Dedifferentiated amniotic fluid mesenchymal stem cell (primary cell): ENCODE measurements around the gene RHCE.
"Not testable (repeated sequence)": the region's sequence is repeated elsewhere in the genome, so short reads cannot be mapped to it uniquely, and the experiment has no call there.

Experiments used
- DNase-seq: peaks from one replicate; pipeline ENCODE4 v3.0.0-alpha.2; 2016; ENCODE audit errors: extremely low spot score

RHCE gene

DNA sequence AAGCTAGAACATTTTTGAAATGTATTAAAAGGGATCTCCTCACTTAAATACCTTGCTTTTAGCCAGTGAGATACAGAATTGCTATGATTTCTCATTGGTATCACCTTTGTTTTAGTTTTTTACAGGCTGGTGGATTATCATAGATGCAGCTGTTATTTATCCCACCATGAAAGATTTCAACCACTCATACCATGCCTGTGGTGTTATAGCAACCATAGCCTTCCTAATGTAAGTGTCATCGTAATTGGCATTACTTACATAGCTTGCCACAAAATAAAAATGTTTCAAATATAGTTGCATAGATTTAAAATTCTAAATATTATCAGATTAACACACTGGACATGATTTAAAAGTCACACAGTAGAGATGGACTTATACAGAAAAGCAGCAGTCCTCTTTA, 77.8 kb downstream of the RHCE start:
- no peak for DNase-seq

DNA sequence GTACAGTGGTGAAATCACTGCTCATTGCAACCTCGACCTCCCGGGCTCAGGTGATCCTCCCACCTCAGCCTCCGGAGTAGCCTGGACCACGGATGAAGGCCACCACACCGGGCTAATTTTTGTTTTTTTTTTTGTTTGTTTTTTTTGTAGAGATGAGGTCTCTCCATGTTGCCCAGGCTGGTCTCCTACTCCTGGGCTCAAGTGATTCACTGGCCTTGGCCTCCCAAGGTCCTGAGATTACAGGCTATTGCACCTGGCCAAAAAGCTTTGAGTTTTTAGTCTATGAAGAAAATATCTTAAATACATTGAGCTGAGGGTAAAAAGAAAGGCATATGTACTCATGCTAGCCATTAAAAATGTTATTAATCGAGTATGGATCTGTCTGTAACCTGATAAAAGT, 78.9 kb downstream of the RHCE start:
- DNase-seq = no peak

DNA sequence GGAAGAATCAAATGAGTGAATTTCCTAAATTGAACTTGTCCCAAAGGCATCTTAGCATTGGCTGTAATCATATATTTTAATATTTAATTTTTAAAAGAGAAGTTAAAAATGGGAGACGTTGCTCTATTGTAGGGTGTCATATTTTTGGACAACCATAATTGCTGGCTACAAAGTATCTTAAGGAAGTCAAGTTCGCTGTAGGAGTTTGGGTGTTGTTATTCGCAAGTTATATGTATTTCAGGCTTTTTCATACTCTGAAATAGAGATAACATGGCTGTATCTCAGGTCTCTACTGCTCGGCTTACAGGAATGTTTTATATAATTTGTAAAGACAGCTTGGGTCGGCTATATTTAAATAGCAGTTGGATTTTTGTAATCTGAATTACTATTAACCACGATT, 81.6 kb downstream of the RHCE start:
- DNase-seq = no peak

DNA sequence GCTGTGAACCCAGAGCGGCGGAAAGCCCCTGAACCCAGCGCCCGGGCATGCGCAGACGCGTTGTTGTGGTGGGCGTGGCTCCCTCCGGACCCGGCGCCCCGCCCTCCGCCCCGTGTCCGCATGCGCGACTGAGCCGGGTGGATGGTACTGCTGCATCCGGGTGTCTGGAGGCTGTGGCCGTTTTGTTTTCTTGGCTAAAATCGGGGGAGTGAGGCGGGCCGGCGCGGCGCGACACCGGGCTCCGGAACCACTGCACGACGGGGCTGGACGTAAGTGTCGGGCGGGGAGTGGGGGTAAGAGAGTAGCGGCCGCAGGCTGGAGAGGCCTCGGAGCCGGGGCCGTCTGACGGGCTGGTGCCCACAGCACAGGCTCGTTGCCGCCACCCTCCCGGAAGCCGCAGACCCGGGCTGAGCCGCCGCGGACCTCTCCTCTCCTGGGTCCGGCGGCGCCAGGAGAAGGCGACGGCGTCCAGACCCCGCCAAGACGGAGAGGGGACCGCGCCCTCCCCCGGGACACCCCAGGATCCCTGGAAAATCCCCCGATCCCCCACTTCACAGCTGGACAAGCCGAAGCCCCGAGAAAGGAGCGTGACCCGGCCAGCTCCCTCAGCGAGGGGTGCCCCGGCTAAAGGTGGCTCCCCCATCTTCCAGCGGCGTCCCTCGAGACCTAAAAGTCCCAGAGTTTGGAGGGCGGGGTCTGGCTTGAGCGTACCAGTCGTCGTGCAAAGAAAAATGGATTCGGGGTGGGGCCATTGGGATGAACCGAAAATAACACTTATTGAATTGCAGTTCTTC, 82.2 kb downstream of the RHCE start, which contains the start of gene TMEM50A:
TMEM50A (plus strand) TSS at position 147 of the 794 bp plus-strand sequence. CDS start 2,153 bp downstream, outside the sequence.
- DNase-seq = peak; percentile 80

DNA sequence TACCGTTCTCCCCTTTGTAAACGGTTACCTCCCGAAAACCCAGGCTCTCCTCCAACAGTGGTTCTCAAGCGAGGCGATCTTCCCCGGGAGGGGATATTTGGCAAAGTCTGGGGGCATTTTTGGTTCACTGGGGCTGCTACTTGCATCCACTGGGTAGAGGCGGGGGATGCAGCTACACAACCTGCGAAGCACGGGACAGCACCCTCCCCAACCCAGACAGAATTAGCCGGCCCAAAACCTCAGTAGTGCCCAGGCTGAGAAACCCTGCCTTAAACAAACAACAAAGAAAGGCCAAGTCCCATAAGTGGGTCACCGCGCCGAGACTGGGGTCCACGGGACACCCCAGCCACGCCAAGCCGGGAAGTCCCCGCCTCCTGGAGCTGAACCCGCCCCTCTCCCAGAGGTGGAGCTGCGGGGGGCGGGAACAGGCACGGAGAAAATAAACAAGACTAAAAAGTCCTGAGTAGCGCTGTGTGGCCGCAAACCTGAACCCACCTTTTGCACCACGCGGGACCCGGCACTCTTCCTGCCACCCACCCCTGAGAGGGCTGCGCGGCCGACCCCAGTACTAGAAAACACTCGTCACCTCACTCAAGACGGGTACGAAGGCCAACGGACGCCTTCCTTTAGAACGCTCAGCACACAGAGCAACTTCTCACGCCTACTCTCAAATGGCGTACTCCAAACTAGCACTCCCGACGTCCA, 83.0 kb downstream of the RHCE start:
- DNase-seq = not testable (repeated sequence)

DNA sequence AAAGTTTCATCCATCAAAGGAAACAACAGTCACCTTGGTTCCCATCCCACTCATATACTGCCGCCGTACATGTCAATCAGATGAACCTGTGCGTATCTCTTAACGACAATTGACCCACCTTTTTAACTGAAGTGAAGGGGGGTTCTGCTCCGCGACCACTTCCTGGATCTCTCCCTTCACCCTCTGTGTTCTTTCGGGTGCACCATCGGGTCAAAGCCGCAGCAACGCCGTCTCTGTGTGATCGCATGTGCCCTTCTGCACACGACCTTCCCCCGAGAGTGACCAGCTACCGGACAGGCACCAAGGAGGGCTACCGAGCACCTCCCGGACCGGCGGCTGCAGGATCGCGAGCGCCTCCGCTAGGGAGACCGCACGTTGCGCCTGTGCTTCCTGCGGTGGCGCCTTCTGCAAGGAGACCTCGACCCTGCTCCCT, 83.7 kb downstream of the RHCE start:
- DNase-seq = not testable (repeated sequence)

DNA sequence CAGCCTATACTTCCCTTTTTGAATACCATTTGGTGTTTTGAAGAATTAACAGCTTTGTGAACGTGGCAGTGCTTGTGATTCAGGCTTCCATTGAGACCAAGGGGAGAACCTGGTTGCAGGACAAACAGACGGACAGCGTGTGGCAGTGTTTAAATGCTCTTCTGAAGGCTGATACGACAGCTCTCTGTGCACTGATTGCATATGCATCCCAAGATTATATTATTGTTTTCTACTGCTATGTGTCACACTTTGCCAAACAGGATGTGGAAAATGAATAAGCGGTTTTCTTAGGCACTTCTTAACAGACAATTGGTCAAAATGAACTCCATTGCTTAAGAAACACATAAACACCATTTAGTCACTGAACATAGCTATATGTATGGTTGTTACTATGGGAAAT, 90.7 kb downstream of the RHCE start:
- not testable (repeated sequence) for DNase-seq

DNA sequence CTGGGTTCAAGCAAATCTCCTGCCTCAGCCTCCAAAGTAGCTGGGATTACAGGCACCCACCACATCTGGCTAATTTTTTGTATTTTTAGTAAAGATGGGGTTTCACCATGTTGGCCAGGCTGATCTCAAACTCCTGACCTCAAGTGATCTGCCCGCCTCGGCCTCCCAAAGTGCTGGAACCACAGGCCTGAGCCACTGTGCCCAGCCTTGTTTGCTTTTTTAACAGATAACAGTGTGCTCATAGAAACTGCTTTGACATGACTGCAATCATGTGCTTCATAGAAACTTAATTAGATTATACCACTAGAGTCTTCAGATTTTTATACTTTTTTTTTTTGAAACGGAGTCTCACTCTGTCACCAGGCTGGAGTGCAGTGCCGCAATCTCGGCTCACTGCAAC, 91.3 kb downstream of the RHCE start:
- DNase-seq = not testable (repeated sequence)

DNA sequence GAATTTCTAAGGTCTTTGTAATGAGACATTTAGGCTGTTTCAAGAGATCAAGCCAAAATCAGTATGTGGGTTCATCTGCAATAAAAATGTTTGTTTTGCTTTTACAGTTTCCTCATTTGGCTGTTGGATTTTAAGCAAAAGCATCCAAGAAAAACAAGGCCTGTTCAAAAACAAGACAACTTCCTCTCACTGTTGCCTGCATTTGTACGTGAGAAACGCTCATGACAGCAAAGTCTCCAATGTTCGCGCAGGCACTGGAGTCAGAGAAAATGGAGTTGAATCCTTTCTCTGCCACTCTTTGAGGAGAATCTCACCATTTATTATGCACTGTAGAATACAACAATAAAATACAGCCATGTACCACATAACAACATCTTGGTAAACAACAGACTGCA, 91.8 kb downstream of the RHCE start:
- not testable (repeated sequence) for DNase-seq

DNA sequence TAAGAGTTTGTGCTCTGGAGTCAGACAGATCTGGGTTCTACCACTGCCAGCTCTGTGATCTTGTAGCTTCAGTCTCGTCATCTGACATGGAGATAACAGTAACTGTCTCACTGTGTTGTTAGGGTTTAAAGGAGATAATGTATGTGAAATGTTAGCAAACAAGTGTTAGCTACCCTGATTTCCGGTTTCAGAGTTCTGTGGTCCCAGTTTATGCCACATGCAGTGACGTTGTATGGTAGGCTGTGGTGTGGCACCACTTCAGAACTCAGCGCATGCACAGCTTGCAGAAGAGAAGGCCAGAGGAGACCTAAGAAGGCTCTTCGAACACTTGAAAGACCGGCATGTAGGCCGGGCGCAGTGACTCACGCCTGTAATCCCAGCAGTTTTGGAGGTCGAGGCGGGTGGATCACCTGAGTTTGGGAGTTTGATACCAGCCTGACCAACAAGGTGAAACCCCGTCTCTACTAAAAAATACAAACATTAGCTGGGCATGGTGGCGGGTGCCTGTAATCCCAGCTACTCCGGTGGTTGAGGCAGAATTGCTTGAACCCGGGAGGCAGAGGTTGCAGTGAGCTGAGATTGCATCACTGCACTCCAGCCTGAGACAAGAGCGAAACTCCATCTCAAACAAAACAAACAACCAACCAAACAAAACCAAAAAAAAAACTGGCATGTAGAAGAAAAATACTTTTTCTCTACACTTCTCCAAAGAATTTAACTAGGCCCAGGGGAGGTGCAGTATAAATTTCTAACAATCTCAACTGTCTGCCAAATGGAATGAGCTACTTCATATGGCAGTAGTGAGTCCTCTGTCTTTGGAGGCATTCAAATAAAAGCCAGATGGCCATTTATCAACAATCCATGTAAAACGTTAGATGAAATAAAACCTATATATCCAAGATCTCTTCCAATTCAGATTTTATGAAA, 92.5 kb downstream of the RHCE start:
- not testable (repeated sequence) for DNase-seq

DNA sequence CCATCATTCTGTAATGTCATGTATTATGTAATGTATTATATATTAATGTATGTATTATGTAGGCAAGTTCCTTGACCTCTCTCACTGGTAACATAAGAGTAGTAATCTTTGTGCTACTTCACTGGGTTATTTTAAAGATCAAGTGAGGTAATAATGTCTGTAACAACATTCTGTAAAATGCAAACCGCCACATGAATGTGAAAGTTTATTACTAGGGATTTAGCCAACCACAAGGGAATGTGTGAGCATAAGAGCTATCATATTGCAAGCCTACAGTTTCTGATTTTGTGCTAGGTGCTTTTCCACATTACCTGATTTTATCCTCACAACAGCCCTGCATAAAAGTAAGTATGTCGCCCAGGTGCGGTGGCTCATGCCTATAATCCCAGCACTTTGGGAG, 96.2 kb downstream of the RHCE start:
- DNase-seq = not testable (repeated sequence)

DNA sequence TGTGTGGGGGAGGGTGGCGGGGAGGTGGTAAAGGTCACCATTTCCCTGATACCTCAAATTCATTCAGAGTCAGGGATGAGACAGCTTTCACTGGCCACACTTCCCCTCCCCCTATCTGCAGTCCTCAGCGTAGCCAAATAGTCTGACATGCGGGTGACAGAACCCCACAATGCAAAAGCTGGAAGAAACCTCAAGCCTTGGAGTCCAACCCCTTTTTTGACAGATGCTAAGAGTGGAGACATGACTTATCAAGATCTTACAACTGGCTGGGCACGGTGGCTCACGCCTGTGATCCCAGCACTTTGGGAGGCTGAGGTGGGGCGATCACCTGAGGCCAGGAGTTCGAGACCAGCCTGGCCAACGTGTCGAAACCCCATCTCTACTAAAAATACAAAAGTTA, 98.5 kb downstream of the RHCE start:
- DNase-seq = not testable (repeated sequence)

DNA sequence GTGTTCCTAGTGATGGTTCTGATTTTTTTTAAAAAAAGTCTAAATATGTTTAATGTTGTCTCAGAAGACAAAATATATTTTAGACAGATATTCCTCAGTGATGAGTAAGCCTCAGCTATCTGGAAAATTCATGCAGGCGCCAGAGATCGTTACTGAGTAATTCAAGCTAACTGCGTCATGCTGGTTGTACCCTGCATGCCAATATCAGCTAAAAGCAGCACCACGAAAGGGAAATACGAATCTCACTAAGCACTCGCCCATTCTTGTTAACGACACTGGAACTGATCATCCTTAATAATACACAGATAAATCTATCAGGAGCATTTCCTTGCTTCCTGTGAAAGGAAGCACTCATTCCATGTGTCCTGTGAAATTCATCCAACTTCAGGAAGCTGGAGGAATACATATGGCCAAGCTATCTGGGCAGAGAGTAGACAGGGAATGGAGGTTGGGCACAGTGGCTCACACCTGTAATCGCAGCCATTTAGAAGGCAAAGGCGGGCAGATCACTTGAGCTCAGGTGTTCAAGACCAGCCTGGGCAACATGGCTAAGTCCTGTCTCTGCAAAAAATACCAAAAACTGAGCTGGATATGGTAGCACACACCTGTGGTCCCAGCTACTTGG, 100.2 kb downstream of the RHCE start:
- peak; percentile 66 for DNase-seq

DNA sequence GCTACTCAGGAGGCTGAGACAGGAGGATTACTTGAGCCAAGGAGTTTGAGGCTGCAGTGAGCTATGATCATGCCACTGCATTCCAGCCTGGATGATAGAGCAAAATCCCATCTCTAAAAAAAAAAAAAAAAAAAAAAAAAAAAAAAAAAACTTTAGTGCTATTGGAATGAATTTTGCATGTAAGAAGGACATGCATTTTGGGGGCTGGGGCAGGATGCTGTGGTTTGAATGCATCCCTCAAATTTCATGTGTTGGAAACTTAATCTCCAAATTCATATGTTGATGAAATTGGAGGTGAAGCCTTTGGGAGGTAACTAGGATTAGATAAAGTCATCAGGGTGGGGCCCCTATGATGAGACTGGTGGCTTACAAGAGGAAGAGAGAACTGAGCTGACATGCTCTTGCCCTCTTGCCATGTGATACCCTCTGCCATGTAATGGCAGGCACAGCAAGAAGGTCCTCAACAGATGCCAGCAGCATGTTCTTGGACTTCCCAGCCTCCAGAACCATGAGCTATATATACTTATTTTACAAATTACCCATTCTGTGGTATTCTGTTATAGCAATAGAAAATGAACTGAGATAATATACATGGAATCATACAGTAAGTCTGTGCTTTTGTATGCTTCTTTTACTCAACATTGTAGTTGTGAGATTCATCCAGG, 107.7 kb downstream of the RHCE start:
- DNase-seq = not testable (repeated sequence)
